ENCODE results near the gene AKT3. TPM values are rescaled to one million over a fixed set of nuclear protein-coding genes. Genes with fewer than 3 reads are reported as not detected.
"Not testable (repeated sequence)": the region's sequence is repeated elsewhere in the genome, so short reads cannot be mapped to it uniquely, and the experiment has no call there.

AKT3 gene
- total RNA-seq, 1 donor from 2014 or later, result 249 TPM

DNA sequence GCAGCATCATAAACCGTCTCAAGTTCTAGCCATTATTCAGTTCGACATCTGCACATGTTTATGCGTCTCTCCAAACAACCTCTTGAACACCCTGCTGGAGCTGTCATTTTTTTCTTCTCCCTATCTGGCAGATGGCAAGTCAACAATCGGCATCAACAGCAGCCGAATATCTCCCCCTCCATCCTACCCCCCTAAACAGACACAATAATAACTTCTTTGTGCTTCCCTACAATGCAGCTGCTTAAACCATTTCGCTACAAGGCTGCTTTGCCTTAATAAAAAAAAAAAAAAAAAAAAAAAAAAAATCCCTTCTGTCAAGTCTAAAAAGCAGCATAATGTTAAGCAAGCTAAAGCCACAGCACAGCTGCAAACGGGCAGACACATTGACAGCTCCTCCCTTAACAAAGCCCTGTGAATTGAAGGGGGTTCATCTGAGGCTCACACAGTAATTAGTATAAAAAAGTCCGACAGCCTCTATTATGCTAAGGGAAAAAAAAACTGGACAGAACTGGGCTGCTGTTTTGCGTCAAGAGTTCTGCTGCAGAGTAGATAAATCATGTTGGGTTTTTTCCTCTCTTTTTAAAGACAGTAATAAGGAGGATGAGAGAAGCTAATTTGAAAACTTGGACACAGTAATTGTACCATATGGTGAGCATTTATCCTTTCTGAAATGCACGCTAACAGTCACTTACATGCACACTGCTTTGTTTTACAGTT is 136.4 kb downstream of the AKT3 start:
- FAIRE-seq, result peak; percentile 23
- DNase-seq (ENCODE audit: low spot score in 2 of 2), result peak; percentile 8 to 23

DNA sequence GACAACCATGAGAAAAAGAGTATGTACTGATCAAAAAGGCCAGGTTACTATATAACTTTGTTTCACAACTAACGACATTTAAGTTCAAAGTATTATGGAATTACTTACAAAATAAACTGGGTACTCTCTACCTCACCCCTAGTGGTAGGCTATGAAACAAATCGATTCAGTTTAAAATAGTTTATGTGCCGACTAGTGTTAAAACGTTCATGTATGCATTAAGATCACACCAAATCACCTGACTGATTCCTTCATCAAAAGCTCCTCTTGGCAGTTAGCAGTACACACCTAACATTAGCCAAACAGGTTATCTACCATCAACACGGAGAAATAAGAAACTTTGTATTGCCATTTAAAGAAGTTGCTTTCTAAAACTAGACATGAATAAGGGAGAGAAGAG is 137.1 kb downstream of the AKT3 start:
- DNase-seq (ENCODE audit: low spot score in 2 of 2) (no peak), FAIRE-seq (no peak)

DNA sequence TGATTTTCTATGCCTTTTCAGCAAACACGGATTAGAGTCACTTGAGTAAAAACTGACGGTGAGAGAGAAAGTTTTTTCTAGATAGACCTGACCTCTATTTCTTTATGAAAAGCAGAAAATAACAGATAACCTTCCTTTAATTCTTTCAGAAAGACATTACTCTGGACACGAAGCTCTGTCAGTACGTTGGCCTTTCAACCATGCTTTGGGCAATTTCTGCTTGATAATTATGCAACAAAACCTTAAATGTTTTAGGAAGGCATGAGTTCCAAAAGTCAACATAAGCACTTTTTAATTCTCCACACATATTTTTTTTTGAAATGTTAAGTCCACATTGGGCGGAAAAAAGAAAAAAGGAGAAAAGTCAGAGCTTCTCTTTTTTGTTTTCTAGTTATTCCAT is 137.8 kb downstream of the AKT3 start:
- no peak for DNase-seq (ENCODE audit: low spot score in 2 of 2)
- FAIRE-seq, result peak; percentile 26

DNA sequence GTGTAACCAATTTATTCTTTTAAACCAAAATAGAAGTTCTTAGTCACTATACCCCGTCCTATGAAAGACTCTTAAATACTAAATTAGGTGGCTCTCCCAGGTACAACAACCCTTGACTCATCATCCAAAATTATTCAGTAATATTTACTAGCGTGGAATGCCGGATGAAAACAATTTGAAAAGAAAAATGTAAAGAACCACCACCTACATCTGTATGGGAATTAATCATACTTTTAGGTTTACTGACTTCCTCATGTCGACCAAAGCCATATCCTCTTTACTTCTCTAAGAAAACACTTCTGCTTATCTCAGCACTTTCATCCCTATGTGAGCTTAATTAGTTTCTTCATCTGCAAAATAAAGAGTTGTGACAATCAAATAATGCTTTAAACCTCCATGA is 139.6 kb downstream of the AKT3 start:
- no peak for FAIRE-seq

DNA sequence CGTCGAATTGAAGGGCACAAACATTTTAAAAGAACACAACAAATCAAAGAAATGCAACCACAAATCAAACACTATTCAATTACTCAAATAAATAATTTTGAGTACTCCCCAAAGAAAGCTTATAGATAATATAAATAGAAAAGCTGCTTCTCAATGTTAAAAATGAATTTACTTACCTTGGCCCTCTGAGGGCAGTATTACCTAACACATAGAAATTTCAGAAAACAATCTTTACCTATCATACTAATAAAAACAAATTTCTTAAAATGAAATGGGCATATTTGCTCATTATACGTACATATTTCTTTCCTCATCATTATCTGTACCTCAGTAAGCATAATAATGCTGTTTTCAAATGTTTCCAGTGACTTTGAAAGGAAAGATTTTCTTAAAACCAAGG is 141.8 kb downstream of the AKT3 start:
- FAIRE-seq, result no peak
- DNase-seq (ENCODE audit: low spot score in 2 of 2), result no peak

More for the DNA sequence above, 139.6 kb downstream of the AKT3 start:
- DNase-seq (ENCODE audit: low spot score in 2 of 2), result no peak

DNA sequence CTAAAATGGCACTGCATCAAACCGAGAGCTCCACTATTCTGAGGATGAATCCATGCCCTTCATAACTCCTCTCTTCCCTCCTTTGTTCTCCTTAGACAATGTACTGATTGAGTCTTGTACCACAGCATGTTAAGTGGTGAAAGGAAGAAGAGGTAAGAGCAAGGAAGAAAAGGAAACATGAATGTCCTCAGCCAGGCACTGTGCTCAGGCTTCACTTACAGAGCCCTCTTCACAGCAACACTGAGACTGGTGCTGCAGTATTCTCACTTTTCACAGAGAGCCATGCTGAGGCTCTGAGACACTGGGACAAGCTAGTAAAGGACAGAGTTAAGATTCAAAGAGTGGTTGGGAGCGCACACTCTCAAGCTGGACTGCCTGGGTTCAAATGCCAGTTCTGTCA is 143.5 kb downstream of the AKT3 start:
- DNase-seq (ENCODE audit: low spot score in 2 of 2) (no peak), FAIRE-seq (no peak)

DNA sequence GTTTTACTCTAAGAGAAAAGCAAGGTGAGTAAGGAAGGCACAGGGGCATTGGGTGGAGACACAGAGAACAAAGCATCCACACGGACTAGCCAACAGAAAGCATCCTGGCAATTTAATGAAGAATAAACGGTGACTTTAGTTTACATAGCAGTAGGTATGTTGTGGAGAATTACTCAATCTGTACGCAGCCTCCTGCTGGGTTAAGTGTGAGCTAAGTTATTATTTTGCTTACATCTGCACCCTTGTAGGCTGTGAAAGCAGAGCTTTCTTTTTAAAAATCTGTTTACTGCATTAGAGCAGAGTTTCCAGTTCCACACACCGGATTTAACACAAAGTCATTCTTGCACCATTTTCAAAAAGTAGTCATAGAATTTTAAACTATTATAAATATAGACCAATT is 144.5 kb downstream of the AKT3 start:
- no peak for FAIRE-seq
- DNase-seq (ENCODE audit: low spot score in 2 of 2), result no peak

DNA sequence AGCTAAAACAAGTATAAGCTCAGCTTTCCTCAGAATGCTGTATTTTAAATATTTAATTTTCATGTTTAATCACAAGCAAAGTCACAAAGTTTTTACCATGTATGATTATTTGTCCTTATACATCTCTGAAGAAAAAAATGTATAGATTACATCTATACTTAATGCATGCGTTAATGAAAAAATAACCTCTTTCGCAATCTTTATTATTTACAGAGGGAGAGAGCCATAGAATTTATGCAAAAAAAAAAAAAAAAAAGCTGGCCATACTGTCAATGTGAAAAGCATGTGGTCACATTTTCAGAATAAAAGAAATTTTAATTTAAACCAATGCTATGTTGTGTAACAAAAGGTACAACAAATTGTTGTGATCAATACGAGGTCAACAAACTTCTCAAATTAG is 148.2 kb downstream of the AKT3 start:
- DNase-seq (ENCODE audit: low spot score in 2 of 2) (no peak), FAIRE-seq (no peak)

DNA sequence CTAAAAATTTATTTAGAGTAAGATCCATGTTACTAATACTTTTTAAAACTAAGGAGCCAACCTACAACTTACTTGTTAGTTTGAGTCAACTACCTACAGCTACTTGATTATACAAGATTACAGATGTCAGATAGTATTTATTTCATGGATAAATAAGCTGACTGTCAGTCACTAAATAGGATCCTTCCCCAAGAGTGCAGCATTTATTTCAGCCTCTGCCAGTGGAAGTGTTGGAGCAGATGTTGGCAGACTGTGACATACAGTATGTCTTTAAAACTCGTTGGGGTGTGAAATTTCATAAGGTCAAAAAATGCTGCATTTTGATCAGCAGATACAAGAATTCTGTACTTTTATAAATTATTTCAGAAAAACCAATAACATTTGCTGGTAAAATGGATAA is 156.2 kb downstream of the AKT3 start:
- DNase-seq (ENCODE audit: low spot score in 2 of 2) (no peak), FAIRE-seq (no peak)

DNA sequence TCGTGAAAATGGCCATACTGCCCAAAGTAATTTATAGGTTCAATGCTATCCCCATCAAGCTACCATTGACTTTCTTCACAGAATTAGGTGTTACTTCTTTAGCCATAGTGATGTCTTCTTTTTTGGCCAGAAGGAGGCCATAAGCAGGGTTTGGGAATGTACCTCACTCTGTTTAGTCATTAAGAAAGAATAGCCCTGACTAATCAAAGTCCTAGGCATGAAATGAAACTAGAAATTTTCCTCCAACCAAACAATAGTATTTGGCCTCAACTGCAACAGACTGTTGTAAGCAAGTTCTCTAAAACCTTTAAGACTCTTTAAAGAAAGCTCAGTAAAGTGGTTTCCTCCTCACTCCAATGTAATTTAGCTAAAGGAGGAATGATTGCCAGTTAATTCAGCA is 163.9 kb downstream of the AKT3 start:
- DNase-seq (ENCODE audit: low spot score in 2 of 2), result no peak
- FAIRE-seq, result no peak

DNA sequence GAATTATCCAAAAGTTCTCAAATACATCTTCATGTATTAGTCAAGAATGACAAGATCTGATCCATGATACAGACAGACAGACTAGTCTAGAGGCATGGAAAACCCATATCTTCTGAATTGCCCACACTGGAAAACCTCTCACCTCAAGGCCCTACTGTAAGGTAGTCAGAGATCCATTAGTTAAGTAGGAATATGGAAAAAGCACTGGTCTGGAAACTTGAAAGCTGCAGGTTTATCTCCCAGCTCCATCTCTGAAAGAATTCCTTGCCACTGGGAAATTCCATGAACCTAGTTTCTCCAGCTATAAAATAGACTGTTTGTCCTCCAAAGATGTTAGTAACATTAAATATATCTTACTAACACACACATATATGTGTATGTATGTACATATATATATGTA is 169.2 kb downstream of the AKT3 start:
- DNase-seq (ENCODE audit: low spot score in 2 of 2) (no peak), FAIRE-seq (no peak)

DNA sequence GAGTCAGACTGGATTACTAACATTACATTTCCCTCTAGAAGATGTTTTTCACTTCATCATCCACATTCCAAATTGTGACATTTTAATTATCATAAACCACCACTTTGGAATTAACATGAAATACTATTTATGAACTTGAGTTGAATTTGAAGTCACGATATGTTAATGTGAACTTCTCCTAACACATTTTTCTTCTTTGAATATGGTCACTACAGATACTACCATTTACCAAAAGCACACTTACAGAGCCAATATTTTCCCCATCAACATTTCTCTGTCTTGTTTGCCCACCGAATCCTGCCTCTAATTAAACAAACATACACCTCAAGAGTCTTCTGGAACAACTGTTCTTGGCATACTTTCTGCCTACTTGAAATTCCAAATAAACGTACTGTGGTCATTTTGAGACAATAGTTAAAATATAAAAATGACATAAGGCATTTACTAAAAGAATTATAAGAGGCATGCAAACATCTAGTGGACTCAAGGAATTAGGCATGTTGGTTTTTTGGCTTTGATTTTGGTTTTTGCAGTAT is 177.4 kb downstream of the AKT3 start:
- no peak for DNase-seq (ENCODE audit: low spot score in 2 of 2)
- FAIRE-seq, result no peak

DNA sequence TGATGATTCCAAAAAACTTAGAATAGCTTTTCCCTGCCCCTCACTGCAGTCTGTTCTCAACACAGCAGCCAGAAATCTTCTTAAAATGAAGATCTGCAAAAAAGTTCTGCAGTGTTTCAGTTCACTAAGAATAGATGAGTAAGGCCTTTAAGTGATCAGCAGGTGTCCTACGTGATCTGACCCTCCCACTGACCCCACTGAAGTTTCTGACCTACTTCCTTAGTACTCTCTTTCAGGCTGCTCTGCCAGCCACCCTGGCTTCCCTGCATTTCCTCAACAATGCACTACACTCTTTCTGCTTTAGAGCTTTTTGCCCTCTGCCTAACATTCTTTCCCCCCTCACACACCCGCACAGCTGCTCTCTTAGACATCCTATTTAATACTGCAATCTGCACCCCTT is 182.5 kb downstream of the AKT3 start:
- no peak for DNase-seq (ENCODE audit: low spot score in 2 of 2)
- no peak for FAIRE-seq

DNA sequence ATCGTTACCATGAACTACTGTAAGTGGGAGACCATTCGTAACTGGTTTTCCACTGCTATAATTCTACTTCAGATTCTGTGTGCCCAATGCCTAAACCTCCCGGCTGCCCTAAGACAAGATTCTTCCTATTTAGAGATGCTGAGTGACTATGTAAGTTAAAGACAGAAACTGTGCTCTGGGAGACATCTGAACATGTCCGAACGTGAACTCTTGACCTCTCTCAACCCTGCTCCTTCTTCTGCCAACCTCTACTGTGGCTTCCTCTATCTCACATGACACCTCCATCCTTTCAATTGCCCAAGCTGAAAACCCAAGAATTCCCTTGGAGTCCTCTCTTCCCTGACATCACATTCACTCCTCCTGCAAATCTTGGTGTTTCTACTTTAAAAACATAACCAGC is 182.9 kb downstream of the AKT3 start:
- FAIRE-seq (no peak), DNase-seq (ENCODE audit: low spot score in 2 of 2) (no peak)

DNA sequence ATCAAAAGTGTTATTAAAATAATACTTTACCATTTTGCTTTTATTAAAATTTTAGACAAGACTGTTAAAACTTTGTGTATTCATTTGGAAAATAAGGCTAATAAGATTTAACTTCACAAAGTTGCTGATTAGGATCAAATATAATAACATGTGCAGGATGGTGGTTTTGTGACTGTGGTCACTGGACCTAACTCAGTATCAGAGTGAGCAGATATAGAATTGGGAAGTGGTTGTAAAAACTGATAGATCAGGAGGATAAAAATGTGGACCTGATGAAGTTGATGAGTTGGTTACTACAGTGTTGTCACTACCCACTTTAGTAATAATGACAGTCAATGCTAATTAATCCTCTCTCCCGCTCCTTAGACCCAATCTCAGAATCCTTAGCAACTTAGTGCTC is 186.4 kb downstream of the AKT3 start:
- no peak for DNase-seq (ENCODE audit: low spot score in 2 of 2)
- no peak for FAIRE-seq

DNA sequence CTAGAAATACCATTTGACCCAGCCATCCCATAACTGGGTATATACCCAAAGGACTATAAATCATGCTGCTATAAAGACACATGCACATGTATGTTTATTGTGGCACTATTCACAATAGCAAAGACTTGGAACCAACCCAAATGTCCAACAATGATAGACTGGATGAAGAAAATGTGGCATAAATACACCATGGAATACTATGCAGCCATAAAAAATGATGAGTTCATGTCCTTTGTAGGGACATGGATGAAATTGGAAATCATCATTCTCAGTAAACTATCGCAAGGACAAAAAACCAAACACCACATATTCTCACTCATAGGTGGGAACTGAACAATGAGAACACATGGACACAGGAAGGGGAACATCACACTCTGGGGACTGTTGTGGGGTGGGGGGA is 187.9 kb downstream of the AKT3 start:
- FAIRE-seq; DNase-seq (ENCODE audit: low spot score in 2 of 2): not testable (repeated sequence)

DNA sequence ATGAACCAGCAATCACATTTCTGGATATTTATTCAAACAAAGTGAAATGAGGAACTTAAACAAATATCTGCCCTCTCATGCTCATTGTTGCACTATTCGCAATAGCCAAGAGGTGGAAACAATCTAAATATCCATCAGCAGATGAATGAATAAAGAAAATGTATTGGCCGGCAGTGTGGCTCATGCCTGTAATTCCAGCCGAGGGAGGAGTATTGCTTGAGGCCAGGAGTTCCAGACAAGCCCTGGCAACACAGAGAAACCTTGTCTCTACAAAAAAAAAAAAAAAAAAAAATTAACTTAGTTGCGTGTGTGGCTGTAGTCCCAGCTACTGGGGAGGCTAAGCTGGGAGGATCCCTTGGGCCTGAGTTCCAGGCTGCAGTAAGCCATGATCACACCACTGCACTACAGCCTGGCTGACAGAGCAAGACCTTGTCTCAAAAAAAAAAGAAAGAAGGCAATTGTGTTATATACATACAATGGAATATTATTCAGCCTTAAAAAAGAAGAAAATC is 191.4 kb downstream of the AKT3 start:
- FAIRE-seq, result no peak
- no peak for DNase-seq (ENCODE audit: low spot score in 2 of 2)

DNA sequence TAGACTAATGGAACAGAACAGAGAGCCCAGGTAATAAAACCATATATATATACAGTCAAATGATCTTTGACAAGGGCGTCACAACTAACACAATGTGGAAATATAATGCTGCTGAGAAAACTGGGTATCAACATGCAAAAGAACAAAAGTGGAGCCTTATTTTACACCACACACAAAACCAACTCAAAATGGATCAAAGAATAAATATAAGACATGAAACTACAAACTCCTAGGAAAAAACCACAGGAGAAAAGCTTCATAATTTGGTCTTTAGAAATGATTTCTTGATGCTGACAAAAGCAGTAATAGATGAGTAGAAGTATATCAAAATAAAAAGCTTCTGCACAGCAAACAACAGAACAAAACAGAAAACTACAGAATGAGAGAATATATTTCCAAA is 192.2 kb downstream of the AKT3 start:
- DNase-seq (ENCODE audit: low spot score in 2 of 2), result no peak
- FAIRE-seq, result no peak

DNA sequence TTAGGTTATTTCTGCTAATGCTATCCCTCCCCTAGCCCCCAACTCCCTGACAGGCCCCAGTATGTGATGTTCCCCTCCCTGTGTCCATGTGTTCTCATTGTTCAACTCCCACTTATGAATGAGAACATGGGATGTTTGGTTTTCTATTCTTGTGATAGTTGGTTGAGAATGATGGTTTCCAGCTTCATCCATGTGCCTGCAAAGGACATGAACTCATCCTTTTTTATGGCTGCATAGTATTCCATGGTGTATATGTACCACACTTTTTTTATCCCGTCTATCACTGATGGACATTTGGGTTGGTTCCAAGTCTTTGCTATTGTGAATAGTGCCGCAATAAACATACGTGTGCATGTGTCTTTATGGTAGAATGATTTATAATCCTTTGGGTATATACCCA is 200.5 kb downstream of the AKT3 start:
- not testable (repeated sequence) for DNase-seq (ENCODE audit: low spot score in 2 of 2); FAIRE-seq

DNA sequence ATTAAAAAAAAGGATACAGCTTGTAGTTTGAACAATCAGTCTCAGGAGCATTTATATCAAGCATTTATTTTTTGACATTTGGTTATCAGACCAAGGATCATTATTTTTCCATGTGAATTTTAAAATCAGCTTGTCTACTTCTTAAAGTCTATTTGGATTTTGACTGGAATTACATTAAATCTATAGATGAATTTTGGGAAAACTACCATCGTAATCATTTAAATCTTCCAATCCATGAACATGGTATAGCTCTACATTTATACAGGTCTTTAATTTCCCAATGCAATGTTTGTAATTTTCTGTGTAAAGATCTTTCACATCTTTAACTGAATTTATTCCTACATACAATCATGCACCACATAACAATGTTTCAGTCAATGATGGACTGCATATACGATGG is 203.2 kb downstream of the AKT3 start:
- FAIRE-seq (no peak), DNase-seq (ENCODE audit: low spot score in 2 of 2) (no peak)

DNA sequence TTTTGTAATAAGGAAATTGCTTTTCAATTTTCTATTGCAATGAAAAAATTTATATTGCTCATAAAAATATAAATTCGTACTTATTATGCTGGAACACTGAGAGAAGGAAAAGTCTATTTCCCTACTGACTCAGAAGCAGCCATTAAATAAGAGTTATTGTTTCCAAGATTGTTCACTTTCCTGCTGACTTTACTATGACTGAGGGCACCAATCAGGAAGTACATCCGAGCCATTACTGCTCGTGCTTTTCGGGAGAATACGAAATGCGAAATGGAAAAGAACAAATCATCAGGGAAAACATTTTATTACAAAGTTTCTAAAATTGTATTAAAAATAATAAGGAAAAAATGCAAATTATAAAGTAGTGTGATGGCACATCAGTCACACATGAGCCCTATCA is 204.8 kb downstream of the AKT3 start:
- FAIRE-seq (no peak), DNase-seq (ENCODE audit: low spot score in 2 of 2) (no peak)

DNA sequence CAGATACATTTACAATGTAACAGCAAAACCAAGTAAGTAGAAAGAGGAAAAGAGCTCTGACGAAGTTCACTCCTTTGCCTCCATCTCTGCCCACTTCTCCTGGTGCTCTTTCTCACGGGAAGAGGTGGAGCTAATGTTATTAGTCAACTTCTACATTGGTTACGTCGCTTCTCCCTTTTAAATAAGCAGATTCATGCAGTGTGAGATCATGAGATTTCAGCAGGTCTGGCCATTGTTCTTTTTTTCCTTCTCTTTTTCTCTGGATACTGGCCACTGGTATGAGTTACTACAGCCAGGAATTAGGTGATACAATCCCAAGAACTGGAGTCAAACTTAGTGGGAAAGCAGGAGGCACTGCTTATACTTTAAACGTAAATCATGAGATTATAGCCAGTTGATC is 207.1 kb downstream of the AKT3 start:
- no peak for DNase-seq (ENCODE audit: low spot score in 2 of 2)
- no peak for FAIRE-seq
